Fibroblast of mammary gland (primary cell): ENCODE results near the gene IGFN1.

Experiments
- DNase-seq: peaks from one replicate; pipeline ENCODE4 v3.0.0-alpha.2; 2010; ENCODE audit warnings: low read depth
- H3K4me3 ChIP-seq: 2 replicates; pipeline ENCODE4 v1.5.1; 2011; ENCODE audit warnings: low read depth, mild to moderate bottlenecking, low read length, moderate library complexity; ENCODE audit not compliant: control insufficient read depth
- CTCF ChIP-seq: conservative IDR thresholded peaks from 2 replicates; pipeline ENCODE4 v1.5.1; 2011; ENCODE audit warnings: low read depth, low read length, inconsistent platforms; ENCODE audit not compliant: control insufficient read depth, insufficient read depth

Gene IGFN1

GRCh38 chr1:201184307-201185122 is 6.1 kb upstream of the IGFN1 start:
- peak; percentile 92 for DNase-seq
- peak; percentile 87 for TF ChIP-seq CTCF
- no peak overlapping the region for H3K4me3 ChIP-seq

- no peak overlapping the region for H3K4me3 ChIP-seq
- no peak for DNase-seq
- no peak for TF ChIP-seq CTCF
Measured at GRCh38 chr1:201185123-201185453, 5.5 kb upstream of the IGFN1 start.

GRCh38 chr1:201185527-201186128 is 5.0 kb upstream of the IGFN1 start:
- no peak for TF ChIP-seq CTCF
- H3K4me3 ChIP-seq = no peak overlapping the region
- no peak for DNase-seq

GRCh38 chr1:201186192-201186591 is 4.4 kb upstream of the IGFN1 start:
- no peak for TF ChIP-seq CTCF
- H3K4me3 ChIP-seq = no peak overlapping the region
- no peak for DNase-seq

GRCh38 chr1:201189085-201189484 is 1.5 kb upstream of the IGFN1 start:
- no peak for DNase-seq
- H3K4me3 ChIP-seq = no peak overlapping the region
- no peak for TF ChIP-seq CTCF

GRCh38 chr1:201190005-201190404 is 619 bp upstream of the IGFN1 start:
- no peak for DNase-seq
- no peak overlapping the region for H3K4me3 ChIP-seq
- no peak for TF ChIP-seq CTCF
